22Rv1 (cell line): ENCODE results near the gene RUNX3.

Experiments used
- CTCF ChIP-seq: fragments of 450-650 bp; IDR thresholded peaks from 2 replicates; pipeline ENCODE4 v1.5.1; 2017; ENCODE audit warnings: mild to moderate bottlenecking
- ZFX ChIP-seq: fragments of 450-650 bp; IDR thresholded peaks from 2 replicates; pipeline ENCODE4 v1.6.1; 2017; ENCODE audit warnings: antibody characterized with exemption, borderline replicate concordance

GRCh38 chr1:24855474-24855873 is 74.6 kb downstream of the RUNX3 start:
- TF ChIP-seq ZFX (no peak), CTCF (no peak)
